HCT116 (cell line): ENCODE measurements around the gene SIPA1L3. TPM values are rescaled to one million over a fixed set of nuclear protein-coding genes. Genes with fewer than 3 reads are reported as not detected.

Experiments
- ATAC-seq: fragments of 200-7000 bp; cut with Tn5 transposase; 2 replicates; pipeline ENCODE4 v1.9.1; 2020; ENCODE audit warnings: mild to moderate bottlenecking, moderate library complexity
- BruUV-seq: library from RNA; stranded (reverse); fragments of 400-500 nt; replicated peaks from 2 replicates; lab custom pipeline; 2021; lab: Mats Ljungman, UMichigan
- CTCF ChIA-PET: fragments of 300-600 bp; sonication (Branson Sonifier 250); formaldehyde crosslinking; loops from one replicate; lab custom pipeline; 2021; ENCODE audit warnings: antibody characterized with exemption; lab: Charles Lee
- POLR2A ChIA-PET: fragments of 300-600, 350-600 bp; sonication (Branson Sonifier 250); formaldehyde crosslinking; loops from one replicate; lab custom pipeline; 2021; ENCODE audit warnings: antibody characterized with exemption; lab: Charles Lee
- RAD21 ChIA-PET, 2 experiments: fragments of 300-600 bp; sonication (Branson Sonifier 250); formaldehyde crosslinking; loops; one replicate each; lab custom pipeline; 2023; ENCODE audit warnings: low total read pairs in 2 of 2; ENCODE audit not compliant: uncharacterized antibody in 2 of 2, unreplicated experiment in 2 of 2, low non-redundant PET in 1 of 2; lab: Charles Lee
- DNase-seq: peaks from one replicate; pipeline ENCODE4 v3.0.0-alpha.2; 2010; ENCODE audit warnings: low read depth, low spot score
- H2AFZ ChIP-seq: fragments of 200-600 bp; shearing (Covaris generic), sonication (generic); 2 replicates; pipeline ENCODE4 v1.6.1; 2017; ENCODE audit warnings: low read depth, mixed run types, mixed read lengths, antibody characterized with exemption, low read length; ENCODE audit not compliant: poor library complexity, severe bottlenecking
- H3K27ac ChIP-seq: 2 replicates; pipeline ENCODE4 v1.5.1; 2012; ENCODE audit warnings: low read depth, low read length
- H3K27me3 ChIP-seq: fragments of 200-600 bp; sonication (generic); 2 replicates; pipeline ENCODE4 v1.6.1; 2016; ENCODE audit warnings: mixed run types, low read length, mixed read lengths; ENCODE audit not compliant: insufficient read depth
- H3K36me3 ChIP-seq, 2 experiments: fragments of 200-500 bp in 1 of 2; fragments of 200-600 bp in 1 of 2; sonication (Bioruptor generic) in 1 of 2; sonication (generic) in 1 of 2; 2 replicates each; pipeline versions ENCODE4 v1.5.1 to v1.6.1; 2014 to 2016; ENCODE audit warnings: low read length in 2 of 2, inconsistent platforms in 1 of 2, mixed read lengths in 1 of 2, mixed run types in 1 of 2; ENCODE audit not compliant: insufficient read depth in 2 of 2, control insufficient read depth in 1 of 2
- H3K4me1 ChIP-seq, 2 experiments: fragments of 200-600 bp in 1 of 2; sonication (generic) in 1 of 2; 2 replicates each; pipeline versions ENCODE4 v1.5.1 to v1.6.1; 2012 to 2017; ENCODE audit warnings: low read length in 2 of 2, inconsistent platforms in 1 of 2, mild to moderate bottlenecking in 1 of 2, mixed read lengths in 1 of 2, mixed run types in 1 of 2, moderate library complexity in 1 of 2; ENCODE audit not compliant: insufficient read depth in 2 of 2, control insufficient read depth in 1 of 2
- H3K4me2 ChIP-seq: fragments of 200-600 bp; sonication (generic); 2 replicates; pipeline ENCODE4 v1.6.1; 2017; ENCODE audit warnings: mixed run types, low read length, mixed read lengths
- H3K4me3 ChIP-seq, 2 experiments: fragments of 200-600 bp in 1 of 2; sonication (generic) in 1 of 2; replicated peaks in 1 of 2; 2 replicates each; pipeline ENCODE4 v1.5.1; 2011 to 2016; ENCODE audit warnings: low read length in 2 of 2, control low read depth in 1 of 2, low read depth in 1 of 2, mild to moderate bottlenecking in 1 of 2, mixed read lengths in 1 of 2, mixed run types in 1 of 2
- H3K79me2 ChIP-seq: fragments of 200-600 bp; sonication (generic); 2 replicates; pipeline ENCODE4 v1.6.1; 2017; ENCODE audit warnings: mild to moderate bottlenecking, mixed run types, low read length, moderate library complexity, mixed read lengths; ENCODE audit not compliant: insufficient read depth
- H3K9ac ChIP-seq: fragments of 200-600 bp; sonication (generic); 2 replicates; pipeline ENCODE4 v1.6.1; 2016; ENCODE audit warnings: low read length, mixed read lengths
- H3K9me2 ChIP-seq: fragments of 200-600 bp; sonication (generic), shearing (Covaris generic); 2 replicates; pipeline ENCODE4 v1.6.1; 2017; ENCODE audit warnings: mixed run types, mild to moderate bottlenecking, moderate library complexity; ENCODE audit not compliant: insufficient read depth
- H3K9me3 ChIP-seq, 2 experiments: fragments of 200-500 bp in 1 of 2; fragments of 200-600 bp in 1 of 2; sonication (Bioruptor generic) in 1 of 2; sonication (generic) in 1 of 2; 2 replicates each; pipeline ENCODE4 v1.6.1; 2014 to 2017; ENCODE audit warnings: low read length in 2 of 2, mixed read lengths in 2 of 2, inconsistent platforms in 1 of 2, low read depth in 1 of 2, mild to moderate bottlenecking in 1 of 2, mixed run types in 1 of 2, moderate library complexity in 1 of 2; ENCODE audit not compliant: control insufficient read depth in 1 of 2, insufficient read depth in 1 of 2
- H4K20me1 ChIP-seq: fragments of 200-600 bp; sonication (generic), shearing (Covaris generic); 2 replicates; pipeline ENCODE4 v1.6.1; 2017; ENCODE audit warnings: mixed run types, mild to moderate bottlenecking, moderate library complexity; ENCODE audit not compliant: insufficient read depth
- CBX3 ChIP-seq: IDR thresholded peaks from 2 replicates; pipeline ENCODE4 v1.6.1; 2012; ENCODE audit warnings: low read depth
- EZH2 ChIP-seq: fragments of 200-600 bp; sonication (generic); IDR thresholded peaks from 2 replicates; pipeline ENCODE4 v1.6.1; 2017; ENCODE audit warnings: antibody characterized with exemption, mixed run types
- FOSL1 ChIP-seq: IDR thresholded peaks from 2 replicates; pipeline ENCODE4 v1.6.1; 2012; ENCODE audit warnings: low read depth
- RAD21 ChIP-seq: IDR thresholded peaks from 2 replicates; pipeline ENCODE4 v1.6.1; 2012; ENCODE audit warnings: low read depth, mild to moderate bottlenecking
- SIN3A ChIP-seq: IDR thresholded peaks from 2 replicates; pipeline ENCODE4 v1.6.1; 2012; ENCODE audit warnings: low read depth
- ZFX ChIP-seq: fragments of 450-650 bp; IDR thresholded peaks from 2 replicates; pipeline ENCODE4 v1.6.1; 2017
- ZNF274 ChIP-seq: fragments of 200-500 bp; sonication (Bioruptor generic); IDR thresholded peaks from 2 replicates; pipeline ENCODE4 v1.6.1; 2014; ENCODE audit warnings: mild to moderate bottlenecking, low read depth, low read length, inconsistent platforms
- intact Hi-C: fragments of 100-400 bp; cut with micrococcal nuclease; formaldehyde crosslinking; loops from 2 replicates; pipeline ENCODE4 v1.10.0; 2022
- total RNA-seq: library from RNA; stranded (reverse); gene quantifications from one replicate; pipeline ENCODE4 v1.2.1, GENCODE V29; 2021; ENCODE audit not compliant: unreplicated experiment
- TF ChIP-seq, protein P1 (sequence below), 3 experiments: fragments of 200-600 bp in 1 of 3; sonication (generic) in 1 of 3; IDR thresholded peaks in 2 of 3; conservative IDR thresholded peaks in 1 of 3; 2 replicates each; pipeline ENCODE4 v1.5.1; 2012 to 2017; ENCODE audit warnings: low read depth in 2 of 3, low read length in 2 of 3, antibody characterized with exemption in 1 of 3, borderline replicate concordance in 1 of 3, control low read depth in 1 of 3, mild to moderate bottlenecking in 1 of 3, mixed read lengths in 1 of 3, mixed run types in 1 of 3, moderate library complexity in 1 of 3; ENCODE audit not compliant: insufficient read depth in 1 of 3

The SIPA1L3 gene
- total RNA-seq, 1 experiment from 2014 or later = 41.8 TPM

DNA sequence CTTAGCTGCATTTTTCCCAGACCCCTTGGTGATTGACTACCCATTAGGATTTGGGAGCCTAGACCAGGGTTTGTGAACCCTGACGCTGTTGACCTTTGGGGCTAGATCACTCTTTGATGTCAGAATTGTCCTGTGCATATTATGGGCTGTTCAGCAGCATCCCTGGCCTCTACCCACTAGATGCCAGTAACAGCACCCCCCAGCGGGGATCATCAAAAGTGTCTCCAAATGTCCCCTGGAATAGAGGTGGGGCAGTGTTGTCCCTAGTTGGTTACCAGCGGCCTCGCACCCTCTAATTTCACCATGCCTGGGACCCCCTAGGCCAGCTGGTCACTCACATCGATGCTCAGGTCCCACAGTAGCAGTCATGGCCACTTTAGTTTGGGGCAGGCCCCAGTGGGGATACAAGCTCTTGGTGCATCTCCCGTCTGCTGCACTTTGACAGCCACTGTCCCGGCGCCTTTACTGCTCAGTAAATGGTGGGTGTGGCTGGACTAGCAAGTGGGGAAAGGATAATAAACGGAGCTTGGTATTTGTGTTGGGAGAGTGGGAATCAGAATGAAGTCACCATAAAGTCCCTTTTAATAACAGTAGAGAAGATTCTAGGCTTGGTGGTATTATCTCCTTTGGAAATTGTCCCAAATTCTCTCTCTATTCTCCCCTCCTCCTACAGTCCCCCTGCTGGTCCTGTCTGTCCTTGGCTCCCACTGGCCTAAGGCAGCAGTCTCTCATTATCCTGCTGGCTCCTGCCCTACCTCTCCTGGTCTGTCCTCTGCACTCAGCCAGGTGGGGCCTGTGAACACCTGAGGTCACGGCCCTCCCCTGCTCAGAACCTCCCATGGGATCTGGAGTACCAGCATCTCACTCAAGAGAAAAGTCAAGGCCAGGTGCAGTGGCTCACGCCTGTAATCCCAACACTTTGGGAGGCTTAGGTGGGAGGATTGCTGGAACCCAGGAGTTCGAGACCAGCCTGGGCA lies 80.6 kb downstream of the SIPA1L3 start:
- Histone ChIP-seq H3K9ac (no peak overlapping the region), H3K4me2 (no peak overlapping the region), H3K79me2 (peaks cover 72% of the 10 kb centered on the region), H3K9me3 (no peaks in the 10 kb centered on the region), H3K4me1 (peaks cover 17 to 74% of the 10 kb centered on the region in 2 experiments), H3K27ac (no peak overlapping the region), H3K36me3 (no peaks in the 10 kb centered on the region), H2AFZ (no peak overlapping the region), H3K9me2 (no peaks in the 10 kb centered on the region), H3K27me3 (no peaks in the 10 kb centered on the region), H4K20me1 (no peaks in the 10 kb centered on the region), H3K4me3 (no peak overlapping the region)
- DNase-seq (no peak), ATAC-seq (peak; percentile 73)
- ChIA-PET RAD21 (interaction anchor here in 1 of 2 experiments (1.5 to 2.3 kb wide), 2 partner anchors 55 to 80 kb away, joined by 3 to 5 read pairs; no protein-coding TSS in a partner anchor), CTCF (interaction anchor here (1.5 to 2.0 kb wide), 4 partner anchors 9 to 85 kb away, joined by 4 to 9 read pairs (median 6); no protein-coding TSS in a partner anchor), POLR2A (no interaction called here)
- TF ChIP-seq, protein P1, sequence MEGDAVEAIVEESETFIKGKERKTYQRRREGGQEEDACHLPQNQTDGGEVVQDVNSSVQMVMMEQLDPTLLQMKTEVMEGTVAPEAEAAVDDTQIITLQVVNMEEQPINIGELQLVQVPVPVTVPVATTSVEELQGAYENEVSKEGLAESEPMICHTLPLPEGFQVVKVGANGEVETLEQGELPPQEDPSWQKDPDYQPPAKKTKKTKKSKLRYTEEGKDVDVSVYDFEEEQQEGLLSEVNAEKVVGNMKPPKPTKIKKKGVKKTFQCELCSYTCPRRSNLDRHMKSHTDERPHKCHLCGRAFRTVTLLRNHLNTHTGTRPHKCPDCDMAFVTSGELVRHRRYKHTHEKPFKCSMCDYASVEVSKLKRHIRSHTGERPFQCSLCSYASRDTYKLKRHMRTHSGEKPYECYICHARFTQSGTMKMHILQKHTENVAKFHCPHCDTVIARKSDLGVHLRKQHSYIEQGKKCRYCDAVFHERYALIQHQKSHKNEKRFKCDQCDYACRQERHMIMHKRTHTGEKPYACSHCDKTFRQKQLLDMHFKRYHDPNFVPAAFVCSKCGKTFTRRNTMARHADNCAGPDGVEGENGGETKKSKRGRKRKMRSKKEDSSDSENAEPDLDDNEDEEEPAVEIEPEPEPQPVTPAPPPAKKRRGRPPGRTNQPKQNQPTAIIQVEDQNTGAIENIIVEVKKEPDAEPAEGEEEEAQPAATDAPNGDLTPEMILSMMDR (IDR thresholded peaks at IDR 0.05 in 2 of 3, conservative IDR thresholded peaks at IDR 0.05 in 1 of 3; ENCODE audit: borderline replicate concordance in 1 of 3, insufficient read depth in 1 of 3, low read depth in 2 of 3, low read length in 2 of 3) = peak; percentile 51 to 64 (median 64); a peak in 5 of 6 replicates
- TF ChIP-seq ZFX = no peak
- no peak for TF ChIP-seq CBX3
- TF ChIP-seq EZH2 = no peak
- TF ChIP-seq ZNF274 = no peak
- TF ChIP-seq RAD21 = peak; percentile 51
- no peak for TF ChIP-seq SIN3A
- no peak for TF ChIP-seq FOSL1
- BruUV-seq = no TSS peak
- intact Hi-C loops = loop anchor here (2.0 to 10.0 kb wide), 2 partner anchors 53 to 85 kb away; no protein-coding TSS in a partner anchor
